HepG2 (cell line): ENCODE results near the gene HMCN1. TPM values are rescaled to one million over a fixed set of nuclear protein-coding genes. Genes with fewer than 3 reads are reported as not detected.

ENCODE experiments used
- ATAC-seq: fragments of 200-7000 bp; cut with Tn5 transposase; 3 replicates; pipeline ENCODE4 v1.9.1; 2020; ENCODE audit warnings: mild to moderate bottlenecking, moderate library complexity
- BruUV-seq: library from RNA; stranded (reverse); fragments of 400-500 nt; replicated peaks from 2 replicates; lab custom pipeline; 2021; lab: Mats Ljungman, UMichigan
- CTCF ChIA-PET: fragments of 300-600 bp; formaldehyde crosslinking; extraction: SDS; loops from one replicate; lab custom pipeline; 2021; ENCODE audit warnings: low total read pairs, inconsistent platforms, low intra/inter-chr PET ratio; lab: Yijun Ruan, JAX
- POLR2A ChIA-PET: fragments of 350-600 bp; sonication (Branson Sonifier 250); formaldehyde crosslinking; loops from one replicate; lab custom pipeline; 2020; ENCODE audit warnings: antibody characterized with exemption, inconsistent platforms; lab: Yijun Ruan, JAX
- DNase-seq: peaks from one replicate; pipeline ENCODE4 v3.0.0-alpha.2; 2015; ENCODE audit warnings: low spot score
- FAIRE-seq: peaks from 3 replicates; lab custom pipeline; 2011; peaks lifted over from hg19 to GRCh38; lab: Jason Lieb, UNC
- H2AFZ ChIP-seq: one replicate; pipeline ENCODE4 v1.6.1; 2011; ENCODE audit warnings: low read length, inconsistent platforms
- H3K27ac ChIP-seq: fragments of 300-600 bp; 3 replicates; pipeline ENCODE4 v1.8.0; 2011; ENCODE audit warnings: mixed run types, mild to moderate bottlenecking, mixed read lengths, low read length, inconsistent platforms; ENCODE audit not compliant: insufficient read depth; ENCODE audit errors: extremely low read length
- H3K27me3 ChIP-seq, 2 experiments: fragments of 200-600 bp in 1 of 2; 2 replicates in 1 of 2; 3 replicates in 1 of 2; pipeline versions ENCODE4 v1.6.0 to v1.8.0; 2011; ENCODE audit warnings: low read length in 2 of 2, mild to moderate bottlenecking in 2 of 2, moderate library complexity in 2 of 2, inconsistent platforms in 1 of 2; ENCODE audit not compliant: insufficient read depth in 2 of 2, control insufficient read depth in 1 of 2
- H3K36me3 ChIP-seq, 2 experiments: fragments of 200-600 bp in 1 of 2; replicated peaks in 1 of 2; 2 replicates in 1 of 2; 3 replicates in 1 of 2; pipeline versions ENCODE4 v1.5.1 to v1.8.0; 2011; ENCODE audit warnings: low read length in 2 of 2, inconsistent platforms in 1 of 2; ENCODE audit not compliant: insufficient read depth in 2 of 2, control insufficient read depth in 1 of 2
- H3K4me1 ChIP-seq: 2 replicates; pipeline ENCODE4 v1.5.1; 2012; ENCODE audit warnings: low read length, inconsistent platforms; ENCODE audit not compliant: insufficient read depth
- H3K4me2 ChIP-seq: 2 replicates; pipeline ENCODE4 v1.6.0; 2011; ENCODE audit warnings: low read depth, low read length, inconsistent platforms
- H3K4me3 ChIP-seq, 3 experiments: fragments of 200-600 bp in 1 of 3; sonication (generic), shearing (Covaris generic) in 1 of 3; replicated peaks in 1 of 3; 2 replicates each; pipeline ENCODE4 v1.5.1; 2011 to 2016; ENCODE audit warnings: low read length in 3 of 3, inconsistent platforms in 2 of 3, low read depth in 2 of 3, mild to moderate bottlenecking in 2 of 3, control low read depth in 1 of 3, mixed read lengths in 1 of 3; ENCODE audit not compliant: insufficient read depth in 1 of 3
- H3K79me2 ChIP-seq: one replicate; pipeline ENCODE4 v1.6.1; 2011; ENCODE audit warnings: low read length, inconsistent platforms; ENCODE audit not compliant: insufficient read depth
- H3K9ac ChIP-seq: 2 replicates; pipeline ENCODE4 v1.6.0; 2011; ENCODE audit warnings: mild to moderate bottlenecking, low read depth, low read length, inconsistent platforms; ENCODE audit not compliant: insufficient read depth
- H3K9me3 ChIP-seq: 2 replicates; pipeline ENCODE4 v1.5.1; 2012; ENCODE audit warnings: mild to moderate bottlenecking, low read length
- H4K20me1 ChIP-seq: 2 replicates; pipeline ENCODE4 v1.6.0; 2011; ENCODE audit warnings: inconsistent platforms, mild to moderate bottlenecking, low read length, moderate library complexity; ENCODE audit not compliant: insufficient read depth
- EEA1 ChIP-seq: sonication (generic); formaldehyde crosslinking; IDR thresholded peaks from 2 replicates; pipeline ENCODE4 v1.5.1; 2020; ENCODE audit warnings: mild to moderate bottlenecking, missing genetic modification reagents, borderline replicate concordance
- GABPA ChIP-seq, 2 experiments: IDR thresholded peaks; 2 replicates each; pipeline ENCODE4 v1.6.1; 2011 to 2016; ENCODE audit warnings: low read depth in 2 of 2, low read length in 1 of 2, missing biosample characterization in 1 of 2, missing genetic modification characterization in 1 of 2
- GFI1 ChIP-seq: sonication (generic); formaldehyde crosslinking; IDR thresholded peaks from 2 replicates; pipeline ENCODE4 v1.5.0; 2020; ENCODE audit warnings: missing genetic modification reagents, mild to moderate bottlenecking, borderline replicate concordance
- KDM1A ChIP-seq: IDR thresholded peaks from 2 replicates; pipeline ENCODE4 v1.6.1; 2016; ENCODE audit warnings: missing compliant biosample characterization
- MTF2 ChIP-seq: sonication (generic); formaldehyde crosslinking; IDR thresholded peaks from 2 replicates; pipeline ENCODE4 v1.5.0; 2020; ENCODE audit warnings: missing genetic modification reagents, borderline replicate concordance
- MYC ChIP-seq: sonication (generic); formaldehyde crosslinking; IDR thresholded peaks from 2 replicates; pipeline ENCODE4 v1.9.0; 2021; ENCODE audit warnings: missing genetic modification reagents, borderline replicate concordance
- NFKBIZ ChIP-seq: IDR thresholded peaks from 2 replicates; pipeline ENCODE4 v1.6.1; 2018; ENCODE audit warnings: missing genetic modification reagents, missing compliant biosample characterization
- RBAK ChIP-seq: sonication (generic); formaldehyde crosslinking; IDR thresholded peaks from 2 replicates; pipeline ENCODE4 v1.5.1; 2020; ENCODE audit warnings: mild to moderate bottlenecking, missing genetic modification reagents
- ZFP1 ChIP-seq: IDR thresholded peaks from 2 replicates; pipeline ENCODE4 v1.6.1; 2016
- ZMYM4 ChIP-seq: sonication (generic); formaldehyde crosslinking; IDR thresholded peaks from 2 replicates; pipeline ENCODE4 v1.8.1; 2023; ENCODE audit warnings: mild to moderate bottlenecking, missing genetic modification reagents
- ZNF20 ChIP-seq: sonication (generic); formaldehyde crosslinking; IDR thresholded peaks from 2 replicates; pipeline ENCODE4 v1.4.0; 2020; ENCODE audit warnings: mild to moderate bottlenecking, moderate library complexity, missing genetic modification reagents
- ZNF441 ChIP-seq: sonication (generic); formaldehyde crosslinking; IDR thresholded peaks from 2 replicates; pipeline ENCODE4 v1.7.0; 2021; ENCODE audit warnings: missing genetic modification reagents, borderline replicate concordance
- ZNF780A ChIP-seq: sonication (generic); formaldehyde crosslinking; IDR thresholded peaks from 2 replicates; pipeline ENCODE4 v1.8.0; 2022; ENCODE audit warnings: mild to moderate bottlenecking, missing genetic modification reagents, moderate library complexity
- ZNF850 ChIP-seq: sonication (generic); formaldehyde crosslinking; conservative IDR thresholded peaks from 2 replicates; pipeline ENCODE4 v1.9.0; 2021; ENCODE audit warnings: mild to moderate bottlenecking, missing genetic modification reagents
- WGBS: methylation state at CpG from one replicate; pipeline ENCODE4 v1.1.6; 2017; ENCODE audit warnings: low lambda C conversion rate; 5-methylcytosine and 5-hydroxymethylcytosine counted together
- in situ Hi-C: cut with HindIII; loops from 2 replicates; pipeline ENCODE4 v1.10.0; 2017; ENCODE audit warnings: low pct_unique_long_range_greater_than_20kb; ENCODE audit not compliant: extremely low pct_ligation_motif_present
- intact Hi-C: fragments of 100-400 bp; cut with micrococcal nuclease; formaldehyde crosslinking; loops from one replicate; pipeline ENCODE4 v1.10.0; 2022; ENCODE audit not compliant: unreplicated experiment
- polyA plus RNA-seq, 8 experiments: library from polyadenylated mRNA; depleted of rRNA in 3 of 8; stranded (reverse) in 7 of 8; unstranded in 1 of 8; fragments of >200 nt; fragmentation: Illumina TruSeq in 4 of 8; extraction: Trizol in 4 of 8; gene quantifications; 2 replicates each; pipeline versions ENCODE4 v1.2.1 to v1.2.3, GENCODE V29; 2011 to 2016; ENCODE audit warnings: low read depth in 4 of 8, missing spikeins in 1 of 8, mixed read lengths in 1 of 8; ENCODE audit not compliant: insufficient read depth in 1 of 8
- total RNA-seq, 5 experiments: library from RNA; depleted of rRNA; stranded (reverse); fragments of >200 nt; fragmentation: Illumina TruSeq; extraction: Trizol; gene quantifications; 2 replicates each; pipeline ENCODE4 v1.2.3, GENCODE V29; 2016; ENCODE audit warnings: low read depth in 1 of 5
- TF ChIP-seq, protein P1 (sequence below): sonication (generic); formaldehyde crosslinking; IDR thresholded peaks from 2 replicates; pipeline ENCODE4 v1.5.0; 2020; ENCODE audit warnings: mild to moderate bottlenecking, missing genetic modification reagents

Gene HMCN1
- total and polyA plus RNA-seq, 2 of the 13 experiments (the other 11 are each of a cell fraction or from before 2014, with no cell fraction given): 0.03 TPM; not detected in 1

DNA sequence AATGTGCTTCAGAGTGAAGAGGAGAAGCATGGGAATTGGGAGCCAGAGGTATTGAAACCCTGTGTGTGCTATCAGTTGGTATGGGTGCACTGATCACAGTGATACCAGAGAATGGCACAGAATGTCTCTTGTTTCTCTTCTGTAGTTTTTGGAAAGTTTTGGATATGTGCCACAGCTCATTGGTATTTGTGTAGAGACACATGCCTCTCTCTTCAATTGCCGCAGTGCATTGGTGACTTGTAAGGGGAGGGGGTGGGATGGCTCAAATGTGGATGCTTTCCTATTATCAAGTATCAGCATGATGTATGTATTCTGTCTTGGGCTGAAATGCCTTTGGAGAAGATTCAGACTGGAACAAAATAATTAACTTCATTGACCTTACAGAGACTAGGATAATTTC is 101.0 kb downstream of the HMCN1 start:
- Histone ChIP-seq H3K9ac (no peak overlapping the region), H4K20me1 (no peaks in the 10 kb centered on the region), H3K4me3 (no peak overlapping the region), H2AFZ (no peak overlapping the region), H3K36me3 (no peaks in the 10 kb centered on the region), H3K27ac (no peak overlapping the region), H3K4me1 (no peaks in the 10 kb centered on the region), H3K27me3 (no peaks in the 10 kb centered on the region)
- 55% methylated on average over 1 of the region's 1 CpG for WGBS
- no peak for DNase-seq
- CTCF ChIA-PET: no interaction called here
- no peak for ATAC-seq
- in situ Hi-C loops: no loop called here
- FAIRE-seq: no peak
- POLR2A ChIA-PET: no interaction called here
- TF ChIP-seq NFKBIZ (CRISPR knock-in tag): no peak
- TF ChIP-seq ZNF850 (CRISPR knock-in tag): no peak
- TF ChIP-seq ZMYM4: no peak
- no peak for TF ChIP-seq ZNF20 (CRISPR knock-in tag)
- no peak for TF ChIP-seq GABPA (IDR thresholded peaks at IDR 0.05; ENCODE audit: low read depth, low read length)
- TF ChIP-seq GABPA (CRISPR knock-in tag; IDR thresholded peaks at IDR 0.05; ENCODE audit: low read depth): no peak
- no peak for TF ChIP-seq ZFP1 (CRISPR knock-in tag)
- TF ChIP-seq EEA1: no peak
- TF ChIP-seq, protein P1, sequence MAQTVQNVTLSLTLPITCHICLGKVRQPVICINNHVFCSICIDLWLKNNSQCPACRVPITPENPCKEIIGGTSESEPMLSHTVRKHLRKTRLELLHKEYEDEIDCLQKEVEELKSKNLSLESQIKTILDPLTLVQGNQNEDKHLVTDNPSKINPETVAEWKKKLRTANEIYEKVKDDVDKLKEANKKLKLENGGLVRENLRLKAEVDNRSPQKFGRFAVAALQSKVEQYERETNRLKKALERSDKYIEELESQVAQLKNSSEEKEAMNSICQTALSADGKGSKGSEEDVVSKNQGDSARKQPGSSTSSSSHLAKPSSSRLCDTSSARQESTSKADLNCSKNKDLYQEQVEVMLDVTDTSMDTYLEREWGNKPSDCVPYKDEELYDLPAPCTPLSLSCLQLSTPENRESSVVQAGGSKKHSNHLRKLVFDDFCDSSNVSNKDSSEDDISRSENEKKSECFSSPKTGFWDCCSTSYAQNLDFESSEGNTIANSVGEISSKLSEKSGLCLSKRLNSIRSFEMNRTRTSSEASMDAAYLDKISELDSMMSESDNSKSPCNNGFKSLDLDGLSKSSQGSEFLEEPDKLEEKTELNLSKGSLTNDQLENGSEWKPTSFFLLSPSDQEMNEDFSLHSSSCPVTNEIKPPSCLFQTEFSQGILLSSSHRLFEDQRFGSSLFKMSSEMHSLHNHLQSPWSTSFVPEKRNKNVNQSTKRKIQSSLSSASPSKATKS: no peak
- no peak for TF ChIP-seq GFI1 (CRISPR knock-in tag)
- TF ChIP-seq RBAK (CRISPR knock-in tag): no peak
- no peak for TF ChIP-seq ZNF441
- no peak for TF ChIP-seq MYC
- no peak for TF ChIP-seq KDM1A
- no peak for TF ChIP-seq ZNF780A (CRISPR knock-in tag)
- TF ChIP-seq MTF2 (CRISPR knock-in tag): no peak
- TF ChIP-seq, all 625 proteins: peak for 0
- BruUV-seq: no TSS peak
- Histone ChIP-seq H3K9me3 (no peaks in the 10 kb centered on the region), H3K4me2 (no peak overlapping the region), H3K79me2 (no peaks in the 10 kb centered on the region)
- intact Hi-C loops: no loop called here
